22Rv1 (cell line): ENCODE results near the gene APOM.

ENCODE experiments used
- ZFX ChIP-seq: fragments of 450-650 bp; IDR thresholded peaks from 2 replicates; pipeline ENCODE4 v1.6.1; 2017; ENCODE audit warnings: antibody characterized with exemption, borderline replicate concordance
- TF ChIP-seq, protein P1 (sequence below): fragments of 450-650 bp; IDR thresholded peaks from 2 replicates; pipeline ENCODE4 v1.5.1; 2017; ENCODE audit warnings: mild to moderate bottlenecking

DNA sequence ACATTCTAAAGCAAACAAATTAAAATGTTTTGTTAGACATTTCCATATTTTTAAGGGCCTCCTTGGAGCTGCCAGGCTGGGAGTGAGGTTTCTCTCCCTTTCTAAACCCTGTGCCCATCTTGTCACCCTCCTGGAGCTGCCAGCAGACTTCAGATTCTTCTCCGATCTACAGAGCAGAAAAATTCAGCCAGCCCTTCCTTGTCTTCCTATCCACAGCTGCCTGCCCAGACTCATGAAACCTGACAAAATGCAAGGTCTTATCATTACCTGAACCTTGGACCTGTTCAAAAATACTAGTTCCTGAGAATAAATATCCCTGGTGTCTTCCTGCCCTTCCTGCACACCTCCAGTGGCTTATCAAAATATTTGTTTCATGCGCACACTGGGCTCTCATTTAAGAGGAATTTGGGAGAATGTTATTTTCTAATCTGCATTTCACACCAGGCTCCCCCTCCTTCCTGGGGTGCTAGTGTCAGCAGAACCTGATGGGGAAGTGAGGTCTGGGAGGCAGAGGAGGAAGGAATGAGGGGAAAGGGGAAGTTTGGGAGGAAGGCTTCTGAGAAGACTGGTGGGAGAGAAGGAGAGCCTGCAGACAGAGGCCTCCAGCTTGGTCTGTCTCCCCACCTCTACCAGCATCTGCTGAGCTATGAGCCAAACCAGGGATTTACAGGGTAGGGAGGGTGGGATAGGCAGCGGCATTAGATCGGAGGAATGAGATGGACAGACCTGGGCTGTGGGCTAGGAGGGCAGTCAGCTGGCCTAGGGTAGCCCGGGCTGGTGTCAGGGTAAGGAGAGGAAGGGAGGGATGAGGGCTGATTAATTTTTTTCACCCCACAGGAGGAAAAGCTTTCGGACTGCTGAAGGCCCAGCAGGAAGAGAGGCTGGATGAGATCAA is 40.8 kb upstream of the APOM start, which contains the start of gene AIF1:
- TF ChIP-seq, protein P1, sequence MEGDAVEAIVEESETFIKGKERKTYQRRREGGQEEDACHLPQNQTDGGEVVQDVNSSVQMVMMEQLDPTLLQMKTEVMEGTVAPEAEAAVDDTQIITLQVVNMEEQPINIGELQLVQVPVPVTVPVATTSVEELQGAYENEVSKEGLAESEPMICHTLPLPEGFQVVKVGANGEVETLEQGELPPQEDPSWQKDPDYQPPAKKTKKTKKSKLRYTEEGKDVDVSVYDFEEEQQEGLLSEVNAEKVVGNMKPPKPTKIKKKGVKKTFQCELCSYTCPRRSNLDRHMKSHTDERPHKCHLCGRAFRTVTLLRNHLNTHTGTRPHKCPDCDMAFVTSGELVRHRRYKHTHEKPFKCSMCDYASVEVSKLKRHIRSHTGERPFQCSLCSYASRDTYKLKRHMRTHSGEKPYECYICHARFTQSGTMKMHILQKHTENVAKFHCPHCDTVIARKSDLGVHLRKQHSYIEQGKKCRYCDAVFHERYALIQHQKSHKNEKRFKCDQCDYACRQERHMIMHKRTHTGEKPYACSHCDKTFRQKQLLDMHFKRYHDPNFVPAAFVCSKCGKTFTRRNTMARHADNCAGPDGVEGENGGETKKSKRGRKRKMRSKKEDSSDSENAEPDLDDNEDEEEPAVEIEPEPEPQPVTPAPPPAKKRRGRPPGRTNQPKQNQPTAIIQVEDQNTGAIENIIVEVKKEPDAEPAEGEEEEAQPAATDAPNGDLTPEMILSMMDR = no peak
- TF ChIP-seq ZFX = no peak
